MM.1S (cell line): Measurements from ENCODE around the gene SAE1.

ENCODE experiments used
- EZH2 ChIP-seq: fragments of 300-600 bp; sonication (generic); optimal IDR thresholded peaks from 2 replicates; pipeline ENCODE3; 2017; ENCODE audit warnings: low read depth, mild to moderate bottlenecking, antibody characterized with exemption, low read length, mixed read lengths
- TF ChIP-seq, protein P1 (sequence below): fragments of 300-600 bp; sonication (generic); IDR thresholded peaks from 2 replicates; pipeline ENCODE4 v1.5.1; 2016; ENCODE audit warnings: antibody characterized with exemption, low read length, mixed read lengths

DNA sequence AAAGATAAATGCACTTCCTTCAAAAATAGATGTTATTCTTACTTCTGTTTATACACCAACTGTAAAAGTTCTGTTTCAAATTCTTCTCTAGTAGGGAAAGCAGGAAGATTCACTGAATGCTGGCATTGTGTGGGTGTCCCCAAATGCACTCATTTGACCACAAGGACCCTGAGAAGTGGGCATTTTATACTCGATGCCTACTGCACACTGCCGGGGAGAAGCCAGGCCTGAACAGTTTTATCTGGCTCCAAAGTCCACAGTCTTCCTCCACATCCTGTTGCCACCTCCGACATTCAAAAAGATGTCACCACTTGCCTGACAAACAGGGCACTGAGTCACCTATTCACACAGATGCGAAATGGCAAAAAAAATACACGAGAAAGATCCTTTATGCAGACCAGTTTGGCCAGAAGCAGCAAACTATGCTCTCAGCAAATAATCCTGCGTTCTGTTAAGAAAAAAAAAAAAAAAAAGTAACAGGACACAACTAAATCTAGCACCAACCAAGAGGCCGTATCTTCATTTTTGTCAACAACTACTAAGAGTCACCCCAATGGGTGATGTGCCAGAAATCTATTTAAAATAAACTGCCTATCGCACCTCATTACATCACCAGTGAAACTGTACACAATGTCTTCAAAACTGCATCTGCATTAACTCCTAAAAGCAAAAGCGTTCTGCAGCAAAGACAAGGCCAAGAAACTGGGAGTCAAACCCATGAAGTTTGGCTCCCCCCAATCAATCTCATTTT is 23.3 kb upstream of the SAE1 start:
- TF ChIP-seq, protein P1, sequence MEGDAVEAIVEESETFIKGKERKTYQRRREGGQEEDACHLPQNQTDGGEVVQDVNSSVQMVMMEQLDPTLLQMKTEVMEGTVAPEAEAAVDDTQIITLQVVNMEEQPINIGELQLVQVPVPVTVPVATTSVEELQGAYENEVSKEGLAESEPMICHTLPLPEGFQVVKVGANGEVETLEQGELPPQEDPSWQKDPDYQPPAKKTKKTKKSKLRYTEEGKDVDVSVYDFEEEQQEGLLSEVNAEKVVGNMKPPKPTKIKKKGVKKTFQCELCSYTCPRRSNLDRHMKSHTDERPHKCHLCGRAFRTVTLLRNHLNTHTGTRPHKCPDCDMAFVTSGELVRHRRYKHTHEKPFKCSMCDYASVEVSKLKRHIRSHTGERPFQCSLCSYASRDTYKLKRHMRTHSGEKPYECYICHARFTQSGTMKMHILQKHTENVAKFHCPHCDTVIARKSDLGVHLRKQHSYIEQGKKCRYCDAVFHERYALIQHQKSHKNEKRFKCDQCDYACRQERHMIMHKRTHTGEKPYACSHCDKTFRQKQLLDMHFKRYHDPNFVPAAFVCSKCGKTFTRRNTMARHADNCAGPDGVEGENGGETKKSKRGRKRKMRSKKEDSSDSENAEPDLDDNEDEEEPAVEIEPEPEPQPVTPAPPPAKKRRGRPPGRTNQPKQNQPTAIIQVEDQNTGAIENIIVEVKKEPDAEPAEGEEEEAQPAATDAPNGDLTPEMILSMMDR: no peak
- TF ChIP-seq EZH2: no peak
